KMS-11 (cell line): ENCODE measurements around the gene PTPRN2.

Source experiments
- H2AFZ ChIP-seq: fragments of 200-600 bp; sonication (generic); 2 replicates; pipeline ENCODE4 v1.6.1; 2016; ENCODE audit warnings: antibody characterized with exemption, mixed run types, low read depth
- H3K27ac ChIP-seq: fragments of 200-600 bp; sonication (generic); 2 replicates; pipeline ENCODE4 v1.6.1; 2016; ENCODE audit warnings: mild to moderate bottlenecking, mixed run types
- H3K27me3 ChIP-seq: fragments of 200-600 bp; sonication (generic); 2 replicates; pipeline ENCODE4 v1.6.1; 2017; ENCODE audit warnings: mild to moderate bottlenecking, low read depth, mixed run types, moderate library complexity; ENCODE audit not compliant: insufficient read depth
- H3K36me3 ChIP-seq: fragments of 200-600 bp; sonication (generic); 2 replicates; pipeline ENCODE4 v1.6.1; 2017; ENCODE audit warnings: mild to moderate bottlenecking, mixed run types; ENCODE audit not compliant: insufficient read depth
- H3K4me1 ChIP-seq: fragments of 200-600 bp; sonication (generic); 2 replicates; pipeline ENCODE4 v1.6.1; 2016; ENCODE audit warnings: mild to moderate bottlenecking, low read depth, mixed run types; ENCODE audit not compliant: poor library complexity, severe bottlenecking
- H3K4me2 ChIP-seq: fragments of 200-600 bp; sonication (generic); 2 replicates; pipeline ENCODE4 v1.7.0; 2016; ENCODE audit warnings: mild to moderate bottlenecking, mixed run types
- H3K4me3 ChIP-seq: fragments of 200-600 bp; sonication (generic); IDR thresholded peaks from 2 replicates; pipeline ENCODE4 v1.6.1; 2017; ENCODE audit warnings: low read depth, low read length, mixed read lengths; ENCODE audit not compliant: insufficient read depth
- H3K79me2 ChIP-seq: fragments of 200-600 bp; sonication (generic); 2 replicates; pipeline ENCODE4 v1.6.1; 2016; ENCODE audit warnings: low read depth, mixed run types; ENCODE audit not compliant: insufficient read depth
- H3K9ac ChIP-seq: fragments of 200-600 bp; sonication (generic); 2 replicates; pipeline ENCODE4 v1.6.1; 2016; ENCODE audit warnings: mild to moderate bottlenecking, mixed run types
- H4K20me1 ChIP-seq: fragments of 200-600 bp; sonication (generic); 2 replicates; pipeline ENCODE4 v1.6.1; 2016; ENCODE audit warnings: mild to moderate bottlenecking, mixed run types; ENCODE audit not compliant: insufficient read depth
- CTCF ChIP-seq: fragments of 200-600 bp; sonication (generic); conservative IDR thresholded peaks from 2 replicates; pipeline ENCODE4 v1.6.1; 2017; ENCODE audit warnings: low read depth, mild to moderate bottlenecking, antibody characterized with exemption, low read length, moderate library complexity, mixed read lengths

The PTPRN2 gene

GRCh38 chr7:157871681-157872080, 715.9 kb downstream of the PTPRN2 start:
- TF ChIP-seq CTCF, result no peak
- Histone ChIP-seq H3K79me2 (no peaks in the 10 kb centered on the region), H3K4me2 (no peak overlapping the region), H4K20me1 (no peaks in the 10 kb centered on the region), H3K4me1 (no peaks in the 10 kb centered on the region), H3K4me3 (no peak overlapping the region), H3K36me3 (no peaks in the 10 kb centered on the region), H3K27me3 (no peaks in the 10 kb centered on the region; the same call in 1 of the 2 replicates), H3K9ac (no peak overlapping the region), H2AFZ (no peak overlapping the region), H3K27ac (no peak overlapping the region)

- Histone ChIP-seq H3K4me1 (no peaks in the 10 kb centered on the region), H3K9ac (no peak overlapping the region), H3K27me3 (no peaks in the 10 kb centered on the region; the same call in 1 of the 2 replicates), H3K4me2 (no peak overlapping the region), H3K27ac (no peak overlapping the region), H4K20me1 (no peaks in the 10 kb centered on the region), H3K36me3 (no peaks in the 10 kb centered on the region), H3K4me3 (no peak overlapping the region), H2AFZ (no peak overlapping the region), H3K79me2 (no peaks in the 10 kb centered on the region)
- TF ChIP-seq CTCF, result no peak
Observed at GRCh38 chr7:157870644-157871290, 716.9 kb downstream of the PTPRN2 start.

- H3K79me2 ChIP-seq, result no peaks in the 10 kb centered on the region
- no peaks in the 10 kb centered on the region for H4K20me1 ChIP-seq
- TF ChIP-seq CTCF, result no peak
- H3K4me2 ChIP-seq, result no peak overlapping the region
- no peak overlapping the region for H3K9ac ChIP-seq
- H2AFZ ChIP-seq, result no peak overlapping the region
- no peak overlapping the region for H3K27ac ChIP-seq
- H3K36me3 ChIP-seq, result no peaks in the 10 kb centered on the region
- no peak overlapping the region for H3K4me3 ChIP-seq
- H3K27me3 ChIP-seq, result no peaks in the 10 kb centered on the region; the same call in 1 of the 2 replicates
- no peaks in the 10 kb centered on the region for H3K4me1 ChIP-seq
Observed at GRCh38 chr7:157869793-157870192, 717.8 kb downstream of the PTPRN2 start.

- H3K9ac ChIP-seq, result no peak overlapping the region
- no peaks in the 10 kb centered on the region for H3K4me1 ChIP-seq
- TF ChIP-seq CTCF, result no peak
- H3K27me3 ChIP-seq, result peaks cover 10% of the 10 kb centered on the region; the same call in 1 of the 2 replicates
- no peak overlapping the region for H2AFZ ChIP-seq
- H3K4me3 ChIP-seq, result no peak overlapping the region
- H3K27ac ChIP-seq, result no peak overlapping the region
- H3K79me2 ChIP-seq, result no peaks in the 10 kb centered on the region
- no peak overlapping the region for H3K4me2 ChIP-seq
- no peaks in the 10 kb centered on the region for H3K36me3 ChIP-seq
- H4K20me1 ChIP-seq, result no peaks in the 10 kb centered on the region
Observed at GRCh38 chr7:157867685-157868305, 719.8 kb downstream of the PTPRN2 start.
